HS-5 (cell line): ENCODE measurements around the gene SSH2.
A peak's percentile ranks its signal among the peaks of the same experiment; 100 is the strongest.
"Not testable (repeated sequence)": the region's sequence is repeated elsewhere in the genome, so short reads cannot be mapped to it uniquely, and the experiment has no call there.

Experiments
- DNase-seq: peaks from one replicate; pipeline ENCODE4 v3.0.0-alpha.2; 2012; ENCODE audit warnings: low read depth

The SSH2 gene

DNA sequence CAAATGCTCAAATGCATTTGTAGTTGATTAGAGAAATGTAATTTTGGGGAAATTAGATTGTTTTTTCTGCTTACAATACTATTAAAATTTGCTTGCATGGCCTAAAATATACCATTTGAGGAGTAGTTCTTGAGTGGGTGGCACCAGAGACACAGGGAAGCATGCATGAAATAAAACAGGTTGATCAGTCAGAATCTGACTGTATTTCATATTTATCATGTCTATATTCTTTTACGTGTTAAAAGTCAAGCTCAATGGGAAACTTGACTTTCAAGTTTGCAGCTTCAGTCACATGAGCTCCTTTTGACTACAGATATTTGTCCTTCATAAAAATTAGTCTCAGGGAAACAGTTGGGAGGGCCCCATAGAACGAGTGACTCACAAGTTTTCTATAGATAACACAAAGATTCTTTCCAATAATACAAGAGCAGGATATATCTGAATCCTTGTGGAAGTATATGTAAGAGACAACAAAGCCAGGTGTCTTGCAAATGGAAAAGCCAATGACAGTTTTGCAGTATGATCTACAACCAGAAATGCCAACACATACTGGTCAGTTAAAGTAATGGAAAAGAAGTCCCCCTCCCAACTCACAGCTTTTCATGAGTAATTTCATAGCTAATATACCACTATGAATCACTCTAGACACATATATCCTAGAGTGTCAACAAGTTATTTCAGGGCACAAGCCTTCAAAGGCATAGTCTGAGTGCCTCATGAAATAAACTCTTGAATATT is 265.1 kb downstream of the SSH2 start:
- peak; percentile 71 for DNase-seq

- DNase-seq: no peak
These were observed 266.9 kb downstream of the SSH2 start for GRCh38 chr17:29663155-29663554.

DNA sequence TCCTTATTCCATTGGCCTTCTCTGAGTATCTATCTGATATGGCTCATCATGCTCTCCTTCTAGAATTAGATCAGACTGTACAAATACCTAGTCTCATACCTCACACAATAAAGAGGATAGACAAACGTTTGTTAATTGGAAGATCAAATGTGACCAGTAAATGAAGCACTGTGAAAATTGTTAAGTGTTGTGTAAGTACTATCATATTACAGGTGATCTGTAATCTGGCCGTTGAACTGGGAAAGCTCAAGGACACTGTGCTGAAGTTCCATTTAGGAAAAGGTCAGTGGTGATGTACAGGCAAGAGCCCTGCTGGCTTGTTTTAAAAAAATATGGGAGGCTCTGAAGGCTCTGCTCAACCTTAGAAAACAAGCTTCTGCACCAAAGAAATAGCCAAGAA is 268.8 kb downstream of the SSH2 start:
- DNase-seq: no peak

GRCh38 chr17:29659155-29659554 is 270.9 kb downstream of the SSH2 start:
- DNase-seq: no peak

- no peak for DNase-seq
These were observed 274.7 kb downstream of the SSH2 start for GRCh38 chr17:29655323-29655722.

DNA sequence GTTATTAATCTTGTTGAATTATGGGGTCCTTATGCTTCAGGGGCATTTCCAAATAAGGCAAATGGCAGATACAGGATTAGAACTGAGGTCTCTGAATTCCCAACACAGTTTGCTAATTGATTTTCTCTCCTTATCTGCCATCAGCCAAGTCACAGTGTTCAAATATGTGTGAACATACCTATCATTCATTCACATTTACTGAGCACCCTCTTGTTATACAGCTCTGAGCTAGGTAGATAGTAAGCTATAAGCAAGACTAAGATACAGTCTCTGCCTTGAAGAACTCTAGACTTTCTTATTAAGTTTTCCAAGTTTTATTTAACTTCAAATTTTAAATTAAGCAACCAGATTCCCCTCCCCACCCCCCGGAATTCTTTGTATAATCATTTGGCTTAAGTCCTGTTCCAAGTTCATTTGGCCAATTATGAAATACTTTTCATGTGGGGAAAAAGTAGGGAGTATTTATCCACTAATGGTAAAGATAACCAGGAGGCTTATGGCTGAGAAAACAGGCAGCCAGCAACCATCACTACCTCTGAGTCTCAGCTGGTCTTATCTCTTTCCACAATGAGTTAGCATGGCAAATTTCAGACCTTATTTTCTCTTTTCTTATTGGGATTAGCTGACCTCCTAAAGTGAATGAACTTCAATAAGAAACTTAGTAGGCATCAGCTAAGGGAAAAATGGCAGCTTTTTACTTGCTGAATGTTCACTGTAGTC is 275.9 kb downstream of the SSH2 start:
- no peak for DNase-seq

- DNase-seq: no peak
These were observed 277.1 kb downstream of the SSH2 start for GRCh38 chr17:29652976-29653375.

GRCh38 chr17:29651913-29652312 is 278.1 kb downstream of the SSH2 start:
- DNase-seq: not testable (repeated sequence)

DNA sequence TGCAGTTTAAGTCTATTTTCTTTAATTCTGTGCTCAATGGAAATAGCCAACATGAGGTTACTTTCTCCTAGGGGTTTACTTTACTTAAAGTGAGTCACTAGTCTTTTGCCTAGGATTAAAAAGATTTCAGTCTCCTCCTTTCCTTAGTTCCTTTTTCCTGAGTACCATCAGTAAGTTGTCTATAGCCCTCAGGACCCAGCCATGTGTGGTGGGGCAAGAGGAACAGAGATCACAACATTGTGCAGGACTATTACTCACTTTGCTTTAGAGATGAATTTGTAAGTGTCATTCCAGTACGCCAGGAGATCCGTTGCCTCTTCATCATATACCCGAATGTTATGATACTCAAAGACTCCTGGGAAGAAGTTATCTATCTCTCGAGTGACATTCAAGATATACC is 279.6 kb downstream of the SSH2 start:
- DNase-seq: no peak

DNA sequence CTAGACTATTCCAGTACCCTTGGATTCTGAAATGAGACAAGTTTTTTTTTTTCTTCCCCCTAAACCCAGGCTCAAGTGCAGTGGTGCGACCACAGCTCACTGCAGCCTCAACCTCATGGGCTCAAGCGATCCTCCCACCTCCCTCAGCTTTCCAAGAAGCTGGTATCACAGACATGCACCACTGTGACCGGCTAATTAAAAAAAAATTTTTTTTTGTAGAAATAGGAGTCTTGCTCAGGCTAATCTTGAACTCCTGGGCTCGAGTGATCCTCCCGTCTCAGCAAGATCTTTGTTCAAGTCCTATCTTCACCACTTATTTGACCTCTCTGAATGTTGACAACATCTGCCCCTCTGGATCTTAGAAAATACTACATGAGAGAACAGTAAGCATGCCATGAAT is 280.7 kb downstream of the SSH2 start:
- no peak for DNase-seq

- DNase-seq: no peak
These were observed 282.0 kb downstream of the SSH2 start for GRCh38 chr17:29648005-29648404.

- no peak for DNase-seq
These were observed 284.4 kb downstream of the SSH2 start for GRCh38 chr17:29645515-29646051.

DNA sequence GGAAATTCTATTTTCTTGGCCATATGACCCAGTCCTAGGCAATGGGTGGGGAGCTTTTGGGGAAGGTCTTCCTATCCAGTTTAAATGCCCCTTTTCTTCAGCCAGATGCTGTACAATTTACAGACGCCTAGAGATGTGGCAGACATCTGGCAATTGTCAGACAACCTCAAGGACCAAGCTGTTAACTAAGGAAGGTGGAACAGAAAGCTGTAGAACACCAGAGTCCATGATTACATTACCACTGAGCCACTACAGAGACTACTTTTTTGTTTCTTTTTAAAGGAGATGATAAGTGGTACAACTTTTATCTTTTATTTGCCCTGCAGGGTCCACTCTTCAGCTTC is 286.2 kb downstream of the SSH2 start:
- DNase-seq: no peak

GRCh38 chr17:29642171-29642611 is 287.8 kb downstream of the SSH2 start:
- DNase-seq: no peak

GRCh38 chr17:29640981-29641642 is 288.9 kb downstream of the SSH2 start:
- no peak for DNase-seq

GRCh38 chr17:29640413-29640812 is 289.6 kb downstream of the SSH2 start:
- no peak for DNase-seq

DNA sequence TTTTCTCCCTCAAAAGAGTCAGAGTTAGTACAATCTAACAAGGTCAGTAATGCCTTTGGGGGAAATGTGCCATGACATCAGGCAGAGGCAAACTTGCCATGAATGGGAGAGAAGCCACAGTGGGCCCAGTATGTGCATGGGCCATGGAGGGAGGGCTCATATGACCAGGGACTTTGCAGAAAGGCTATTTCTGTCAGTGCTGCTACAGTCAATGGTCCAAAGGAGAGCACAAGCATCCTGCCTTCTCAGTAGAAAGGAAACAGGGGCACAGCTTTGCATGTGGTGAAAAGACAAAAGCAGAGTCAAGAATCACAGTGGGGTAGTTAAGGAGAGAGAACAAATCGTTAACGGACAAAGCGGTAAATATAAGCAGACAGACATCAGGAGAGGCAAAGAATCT is 296.1 kb downstream of the SSH2 start:
- DNase-seq: no peak

DNA sequence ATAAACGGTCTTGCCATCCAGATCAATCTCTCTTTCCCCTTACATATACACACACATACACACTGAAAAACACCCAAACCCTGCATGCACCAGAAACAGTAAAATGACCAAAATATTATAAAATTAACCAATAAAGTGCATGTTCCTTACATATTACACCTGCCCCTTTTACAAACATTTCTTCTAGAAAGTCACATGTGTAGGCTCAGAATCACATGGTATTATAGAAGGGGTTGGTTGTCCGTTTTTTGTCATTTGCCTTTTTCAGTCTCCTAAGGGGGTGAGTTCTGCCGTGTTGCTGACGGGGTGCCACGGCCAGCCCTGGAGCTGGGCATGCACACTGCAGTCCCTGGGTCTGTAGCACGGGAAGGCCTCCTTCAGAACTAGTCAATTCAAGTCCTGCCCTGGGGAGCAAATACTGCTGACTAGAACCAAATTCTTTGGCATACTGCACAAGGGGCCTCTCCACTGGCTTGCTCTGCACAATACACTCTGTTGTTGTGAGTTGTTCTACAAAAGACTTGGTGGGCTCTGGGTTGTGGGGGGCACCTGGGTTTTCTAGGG is 299.3 kb downstream of the SSH2 start:
- DNase-seq: no peak

GRCh38 chr17:29629839-29630238 is 300.2 kb downstream of the SSH2 start:
- DNase-seq: no peak

GRCh38 chr17:29628644-29629043 is 301.4 kb downstream of the SSH2 start:
- no peak for DNase-seq

DNA sequence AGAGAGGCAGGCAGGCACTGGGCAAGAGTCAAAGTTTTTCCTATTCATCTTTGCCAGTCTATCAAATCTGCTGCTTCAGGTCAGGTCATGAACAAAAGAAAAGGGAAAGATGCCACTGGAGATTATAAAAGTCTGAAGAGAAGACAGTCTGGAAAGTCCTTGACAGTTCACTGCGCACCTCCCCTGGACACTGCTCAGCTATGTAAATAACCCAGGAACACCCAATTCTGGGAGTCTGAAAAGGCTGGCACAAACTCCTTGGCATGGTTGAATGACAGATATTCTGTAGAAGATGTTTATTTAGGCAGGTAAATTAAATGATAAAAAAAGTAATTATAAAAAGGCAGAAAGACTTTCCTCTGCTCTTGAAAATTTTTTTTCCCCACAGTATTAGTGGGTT is 302.1 kb downstream of the SSH2 start:
- DNase-seq: no peak

DNA sequence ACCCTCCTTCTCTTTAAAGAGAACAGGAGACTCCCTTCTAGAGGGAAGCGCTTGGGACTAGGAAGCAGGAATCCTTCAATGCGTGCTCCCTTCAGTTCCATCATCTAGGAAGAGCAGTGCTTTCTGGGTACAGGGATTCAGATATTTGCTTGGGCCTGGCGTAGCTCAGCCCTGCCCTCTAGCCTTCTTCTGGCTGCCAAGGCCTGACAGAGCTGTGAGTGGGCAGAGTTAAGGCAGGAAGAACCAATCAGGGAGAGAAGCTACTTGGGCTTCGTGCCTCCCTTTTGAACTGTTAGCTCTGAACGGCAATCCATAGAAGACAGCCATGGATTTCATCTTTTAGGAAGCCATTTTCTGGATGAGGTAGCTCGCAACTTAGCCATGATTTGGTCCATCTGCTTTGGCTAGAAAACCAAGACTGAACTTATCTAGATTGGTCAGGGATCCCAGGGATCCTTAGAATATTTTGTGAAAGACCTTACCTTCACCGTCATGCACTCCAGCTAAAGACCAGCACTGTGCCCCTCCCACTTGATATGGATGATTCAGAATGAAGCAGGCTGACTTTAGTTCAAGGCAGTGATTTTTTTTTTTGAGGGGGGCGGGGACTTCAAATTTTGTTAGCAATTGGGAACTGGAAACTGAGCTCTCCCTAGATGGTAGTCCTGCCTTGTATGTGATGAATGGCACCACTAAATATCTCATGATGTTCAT is 304.8 kb downstream of the SSH2 start:
- no peak for DNase-seq
